ENCODE measurements around the gene AUTS2.

Gene AUTS2

GRCh38 chr7:69600710-69601519 lies 2.6 kb downstream of the AUTS2 start:
- Histone ChIP-seq H3K9me2 (replicated peaks; ENCODE audit: low read depth, low read length) (no peaks in the 10 kb centered on the region), H3K27me3 (ENCODE audit: insufficient read depth, low read length, poor library complexity, severe bottlenecking) (no peaks in the 10 kb centered on the region), H3K4me2 (ENCODE audit: low read depth, low read length, poor library complexity, severe bottlenecking) (peak overlapping the region; percentile 77), H3K4me3 (ENCODE audit: low read length, poor library complexity, severe bottlenecking) (peak overlapping the region; percentile 93), H3K79me2 (ENCODE audit: insufficient read depth, low read length) (peaks cover 59% of the 10 kb centered on the region), H3K9ac (ENCODE audit: low read depth, low read length, poor library complexity, severe bottlenecking) (peak overlapping the region; percentile 79), H3K4me1 (ENCODE audit: insufficient read depth, low read length, poor library complexity, severe bottlenecking) (peaks cover 60% of the 10 kb centered on the region), H3K36me3 (ENCODE audit: insufficient read depth, low read length) (no peaks in the 10 kb centered on the region), H3F3A (ENCODE audit: low read depth) (no peaks in the 10 kb centered on the region), H2AFZ (ENCODE audit: low read length) (no peak overlapping the region), H3K9me3 (ENCODE audit: insufficient read depth, low read depth, low read length) (no peaks in the 10 kb centered on the region), H4K20me1 (ENCODE audit: insufficient read depth, low read length, poor library complexity, severe bottlenecking) (peaks cover 57% of the 10 kb centered on the region)
- TF ChIP-seq EZH2phosphoT487 (IDR thresholded peaks at IDR 0.05; ENCODE audit: borderline replicate concordance) (no peak), CTCF (conservative IDR thresholded peaks at IDR 0.05; ENCODE audit: low read length) (no peak)

GRCh38 chr7:69602522-69602921 lies 4.2 kb downstream of the AUTS2 start:
- no peaks in the 10 kb centered on the region for H3K27me3 ChIP-seq (ENCODE audit: insufficient read depth, low read length, poor library complexity, severe bottlenecking)
- no peak overlapping the region for H3K9ac ChIP-seq (ENCODE audit: low read depth, low read length, poor library complexity, severe bottlenecking)
- TF ChIP-seq EZH2phosphoT487 (IDR thresholded peaks at IDR 0.05; ENCODE audit: borderline replicate concordance) (no peak), CTCF (conservative IDR thresholded peaks at IDR 0.05; ENCODE audit: low read length) (no peak)
- no peaks in the 10 kb centered on the region for H3K36me3 ChIP-seq (ENCODE audit: insufficient read depth, low read length)
- peak overlapping the region; percentile 77 for H3K4me2 ChIP-seq (ENCODE audit: low read depth, low read length, poor library complexity, severe bottlenecking)
- no peaks in the 10 kb centered on the region for H3K9me3 ChIP-seq (ENCODE audit: insufficient read depth, low read depth, low read length)
- H4K20me1 ChIP-seq (ENCODE audit: insufficient read depth, low read length, poor library complexity, severe bottlenecking): peaks cover 67% of the 10 kb centered on the region
- H3F3A ChIP-seq (ENCODE audit: low read depth): no peaks in the 10 kb centered on the region
- peak overlapping the region; percentile 62 for H3K4me3 ChIP-seq (ENCODE audit: low read length, poor library complexity, severe bottlenecking)
- no peaks in the 10 kb centered on the region for H3K9me2 ChIP-seq (replicated peaks; ENCODE audit: low read depth, low read length)
- no peak overlapping the region for H2AFZ ChIP-seq (ENCODE audit: low read length)
- peaks cover 75% of the 10 kb centered on the region for H3K79me2 ChIP-seq (ENCODE audit: insufficient read depth, low read length)
- H3K4me1 ChIP-seq (ENCODE audit: insufficient read depth, low read length, poor library complexity, severe bottlenecking): peaks cover 65% of the 10 kb centered on the region

GRCh38 chr7:69603351-69603750 lies 5.1 kb downstream of the AUTS2 start:
- H3K9me2 ChIP-seq (replicated peaks; ENCODE audit: low read depth, low read length): no peaks in the 10 kb centered on the region
- H3K4me3 ChIP-seq (ENCODE audit: low read length, poor library complexity, severe bottlenecking): peak overlapping the region; percentile 62
- peaks cover 66% of the 10 kb centered on the region for H3K4me1 ChIP-seq (ENCODE audit: insufficient read depth, low read length, poor library complexity, severe bottlenecking)
- no peaks in the 10 kb centered on the region for H3K27me3 ChIP-seq (ENCODE audit: insufficient read depth, low read length, poor library complexity, severe bottlenecking)
- no peak for TF ChIP-seq CTCF (conservative IDR thresholded peaks at IDR 0.05; ENCODE audit: low read length)
- TF ChIP-seq EZH2phosphoT487 (IDR thresholded peaks at IDR 0.05; ENCODE audit: borderline replicate concordance): no peak
- H3K79me2 ChIP-seq (ENCODE audit: insufficient read depth, low read length): peaks cover 83% of the 10 kb centered on the region
- no peaks in the 10 kb centered on the region for H3F3A ChIP-seq (ENCODE audit: low read depth)
- no peaks in the 10 kb centered on the region for H3K36me3 ChIP-seq (ENCODE audit: insufficient read depth, low read length)
- H3K4me2 ChIP-seq (ENCODE audit: low read depth, low read length, poor library complexity, severe bottlenecking): peak overlapping the region; percentile 77
- H4K20me1 ChIP-seq (ENCODE audit: insufficient read depth, low read length, poor library complexity, severe bottlenecking): peaks cover 75% of the 10 kb centered on the region
- no peak overlapping the region for H2AFZ ChIP-seq (ENCODE audit: low read length)
- no peaks in the 10 kb centered on the region for H3K9me3 ChIP-seq (ENCODE audit: insufficient read depth, low read depth, low read length)
- H3K9ac ChIP-seq (ENCODE audit: low read depth, low read length, poor library complexity, severe bottlenecking): no peak overlapping the region
